Panc1 (cell line): Measurements from ENCODE around the gene DDX52.

Experiments used
- REST ChIP-seq, 2 experiments: IDR thresholded peaks; 2 replicates each; pipeline ENCODE4 v1.6.1; 2011 to 2012; ENCODE audit warnings: low read depth in 2 of 2, control low read depth in 1 of 2, low read length in 1 of 2, mild to moderate bottlenecking in 1 of 2, moderate library complexity in 1 of 2; ENCODE audit not compliant: insufficient read depth in 1 of 2
- TCF7L2 ChIP-seq: IDR thresholded peaks from 2 replicates; pipeline ENCODE4 v1.6.1; 2011; ENCODE audit warnings: mild to moderate bottlenecking, low read depth, low read length, inconsistent platforms
- TF ChIP-seq, protein P1 (sequence below): fragments of 450-650 bp; IDR thresholded peaks from 2 replicates; pipeline ENCODE4 v1.5.1; 2017; ENCODE audit warnings: mild to moderate bottlenecking

GRCh38 chr17:37608351-37609169 is 34.7 kb downstream of the DDX52 start:
- TF ChIP-seq, protein P1, sequence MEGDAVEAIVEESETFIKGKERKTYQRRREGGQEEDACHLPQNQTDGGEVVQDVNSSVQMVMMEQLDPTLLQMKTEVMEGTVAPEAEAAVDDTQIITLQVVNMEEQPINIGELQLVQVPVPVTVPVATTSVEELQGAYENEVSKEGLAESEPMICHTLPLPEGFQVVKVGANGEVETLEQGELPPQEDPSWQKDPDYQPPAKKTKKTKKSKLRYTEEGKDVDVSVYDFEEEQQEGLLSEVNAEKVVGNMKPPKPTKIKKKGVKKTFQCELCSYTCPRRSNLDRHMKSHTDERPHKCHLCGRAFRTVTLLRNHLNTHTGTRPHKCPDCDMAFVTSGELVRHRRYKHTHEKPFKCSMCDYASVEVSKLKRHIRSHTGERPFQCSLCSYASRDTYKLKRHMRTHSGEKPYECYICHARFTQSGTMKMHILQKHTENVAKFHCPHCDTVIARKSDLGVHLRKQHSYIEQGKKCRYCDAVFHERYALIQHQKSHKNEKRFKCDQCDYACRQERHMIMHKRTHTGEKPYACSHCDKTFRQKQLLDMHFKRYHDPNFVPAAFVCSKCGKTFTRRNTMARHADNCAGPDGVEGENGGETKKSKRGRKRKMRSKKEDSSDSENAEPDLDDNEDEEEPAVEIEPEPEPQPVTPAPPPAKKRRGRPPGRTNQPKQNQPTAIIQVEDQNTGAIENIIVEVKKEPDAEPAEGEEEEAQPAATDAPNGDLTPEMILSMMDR, result no peak
- TF ChIP-seq TCF7L2, result no peak
- TF ChIP-seq REST (IDR thresholded peaks at IDR 0.05; ENCODE audit: insufficient read depth in 1 of 2, low read depth in 2 of 2, low read length in 1 of 2), result no peak
